Measurements from ENCODE around the gene DUSP2. TPM values are rescaled to one million over a fixed set of nuclear protein-coding genes. Genes with fewer than 3 reads are reported as not detected.

Gene DUSP2
- total RNA-seq, 1 experiment from 2014 or later, result 4.9 TPM

DNA sequence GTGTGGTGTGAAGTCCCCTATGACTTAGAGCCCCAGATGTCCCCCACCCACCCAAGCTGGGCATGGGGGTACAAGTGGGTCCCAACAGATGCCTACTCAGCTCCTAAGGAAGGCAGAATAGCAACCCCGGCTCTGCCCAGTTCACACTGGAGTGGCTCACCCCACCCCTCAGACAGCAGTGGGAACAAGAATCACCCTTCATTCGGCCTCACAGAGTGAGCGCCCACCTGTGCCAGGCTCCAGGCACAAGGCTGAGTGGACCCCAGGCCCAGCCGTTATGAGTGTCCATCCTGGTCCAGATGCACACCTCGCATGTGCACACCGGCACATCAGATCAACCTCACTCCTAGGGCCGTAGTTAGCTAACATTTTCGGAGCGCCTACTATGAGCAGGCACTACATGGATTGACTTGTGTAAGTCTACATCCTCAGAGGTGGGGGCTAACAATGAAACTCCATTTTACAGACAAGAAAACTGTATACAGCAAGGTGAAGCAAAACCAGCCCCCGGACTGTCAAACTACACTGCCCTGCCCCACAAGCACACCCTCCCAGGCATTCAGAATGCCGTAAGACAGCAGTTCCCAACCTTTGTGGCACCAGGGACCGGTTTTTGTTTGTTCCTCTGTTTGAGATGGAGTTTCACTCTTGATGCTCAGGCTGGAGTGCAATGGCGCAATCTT lies 4.2 kb downstream of the DUSP2 start:
- in situ Hi-C loops (cut with HindIII; ENCODE audit: low pct_unique_long_range_greater_than_20kb, low sequenced_read_pairs) (no loop called here), intact Hi-C loops (cut with micrococcal nuclease; ENCODE audit: unreplicated experiment) (no loop called here)
- ChIA-PET CTCF (interaction anchor here (1.1 kb wide), 1 partner anchor 33 kb away, joined by 5 read pairs; no protein-coding TSS in a partner anchor), POLR2A (interaction anchor here (0.6 kb wide), 1 partner anchor 119 kb away, joined by 3 read pairs; no protein-coding TSS in a partner anchor)
- Histone ChIP-seq H3K4me3 (ENCODE audit: low read depth in 2 of 2, low read length in 2 of 2) (no peak overlapping the region), H3K27ac (ENCODE audit: low read length) (no peak overlapping the region), H3K4me1 (ENCODE audit: control insufficient read depth, insufficient read depth, low read length) (peaks cover 6% of the 10 kb centered on the region), H3K27me3 (ENCODE audit: control insufficient read depth, insufficient read depth, low read length) (no peaks in the 10 kb centered on the region), H3K36me3 (ENCODE audit: control insufficient read depth, insufficient read depth, low read length) (no peaks in the 10 kb centered on the region), H3K9me3 (ENCODE audit: control insufficient read depth, insufficient read depth, low read depth, low read length) (no peaks in the 10 kb centered on the region)
- BruUV-seq (replicated peaks), result no TSS peak
- no peak for ATAC-seq
- DNase-seq (ENCODE audit: low read depth, low spot score), result no peak
- TF ChIP-seq TCF7L2 (IDR thresholded peaks at IDR 0.05; ENCODE audit: low read depth, low read length) (no peak), SIN3A (IDR thresholded peaks at IDR 0.05; ENCODE audit: borderline replicate concordance, insufficient read depth, low read depth, low read length) (no peak), POLR2AphosphoS5 (IDR thresholded peaks at IDR 0.05; ENCODE audit: low read depth, low read length) (no peak)
- TF ChIP-seq, protein P1, sequence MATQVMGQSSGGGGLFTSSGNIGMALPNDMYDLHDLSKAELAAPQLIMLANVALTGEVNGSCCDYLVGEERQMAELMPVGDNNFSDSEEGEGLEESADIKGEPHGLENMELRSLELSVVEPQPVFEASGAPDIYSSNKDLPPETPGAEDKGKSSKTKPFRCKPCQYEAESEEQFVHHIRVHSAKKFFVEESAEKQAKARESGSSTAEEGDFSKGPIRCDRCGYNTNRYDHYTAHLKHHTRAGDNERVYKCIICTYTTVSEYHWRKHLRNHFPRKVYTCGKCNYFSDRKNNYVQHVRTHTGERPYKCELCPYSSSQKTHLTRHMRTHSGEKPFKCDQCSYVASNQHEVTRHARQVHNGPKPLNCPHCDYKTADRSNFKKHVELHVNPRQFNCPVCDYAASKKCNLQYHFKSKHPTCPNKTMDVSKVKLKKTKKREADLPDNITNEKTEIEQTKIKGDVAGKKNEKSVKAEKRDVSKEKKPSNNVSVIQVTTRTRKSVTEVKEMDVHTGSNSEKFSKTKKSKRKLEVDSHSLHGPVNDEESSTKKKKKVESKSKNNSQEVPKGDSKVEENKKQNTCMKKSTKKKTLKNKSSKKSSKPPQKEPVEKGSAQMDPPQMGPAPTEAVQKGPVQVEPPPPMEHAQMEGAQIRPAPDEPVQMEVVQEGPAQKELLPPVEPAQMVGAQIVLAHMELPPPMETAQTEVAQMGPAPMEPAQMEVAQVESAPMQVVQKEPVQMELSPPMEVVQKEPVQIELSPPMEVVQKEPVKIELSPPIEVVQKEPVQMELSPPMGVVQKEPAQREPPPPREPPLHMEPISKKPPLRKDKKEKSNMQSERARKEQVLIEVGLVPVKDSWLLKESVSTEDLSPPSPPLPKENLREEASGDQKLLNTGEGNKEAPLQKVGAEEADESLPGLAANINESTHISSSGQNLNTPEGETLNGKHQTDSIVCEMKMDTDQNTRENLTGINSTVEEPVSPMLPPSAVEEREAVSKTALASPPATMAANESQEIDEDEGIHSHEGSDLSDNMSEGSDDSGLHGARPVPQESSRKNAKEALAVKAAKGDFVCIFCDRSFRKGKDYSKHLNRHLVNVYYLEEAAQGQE (IDR thresholded peaks at IDR 0.05; ENCODE audit: insufficient read depth in 1 of 2, low read depth in 2 of 2, low read length in 1 of 2), result no peak
- TF ChIP-seq, protein P2, sequence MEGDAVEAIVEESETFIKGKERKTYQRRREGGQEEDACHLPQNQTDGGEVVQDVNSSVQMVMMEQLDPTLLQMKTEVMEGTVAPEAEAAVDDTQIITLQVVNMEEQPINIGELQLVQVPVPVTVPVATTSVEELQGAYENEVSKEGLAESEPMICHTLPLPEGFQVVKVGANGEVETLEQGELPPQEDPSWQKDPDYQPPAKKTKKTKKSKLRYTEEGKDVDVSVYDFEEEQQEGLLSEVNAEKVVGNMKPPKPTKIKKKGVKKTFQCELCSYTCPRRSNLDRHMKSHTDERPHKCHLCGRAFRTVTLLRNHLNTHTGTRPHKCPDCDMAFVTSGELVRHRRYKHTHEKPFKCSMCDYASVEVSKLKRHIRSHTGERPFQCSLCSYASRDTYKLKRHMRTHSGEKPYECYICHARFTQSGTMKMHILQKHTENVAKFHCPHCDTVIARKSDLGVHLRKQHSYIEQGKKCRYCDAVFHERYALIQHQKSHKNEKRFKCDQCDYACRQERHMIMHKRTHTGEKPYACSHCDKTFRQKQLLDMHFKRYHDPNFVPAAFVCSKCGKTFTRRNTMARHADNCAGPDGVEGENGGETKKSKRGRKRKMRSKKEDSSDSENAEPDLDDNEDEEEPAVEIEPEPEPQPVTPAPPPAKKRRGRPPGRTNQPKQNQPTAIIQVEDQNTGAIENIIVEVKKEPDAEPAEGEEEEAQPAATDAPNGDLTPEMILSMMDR (IDR thresholded peaks at IDR 0.05), result no peak

DNA sequence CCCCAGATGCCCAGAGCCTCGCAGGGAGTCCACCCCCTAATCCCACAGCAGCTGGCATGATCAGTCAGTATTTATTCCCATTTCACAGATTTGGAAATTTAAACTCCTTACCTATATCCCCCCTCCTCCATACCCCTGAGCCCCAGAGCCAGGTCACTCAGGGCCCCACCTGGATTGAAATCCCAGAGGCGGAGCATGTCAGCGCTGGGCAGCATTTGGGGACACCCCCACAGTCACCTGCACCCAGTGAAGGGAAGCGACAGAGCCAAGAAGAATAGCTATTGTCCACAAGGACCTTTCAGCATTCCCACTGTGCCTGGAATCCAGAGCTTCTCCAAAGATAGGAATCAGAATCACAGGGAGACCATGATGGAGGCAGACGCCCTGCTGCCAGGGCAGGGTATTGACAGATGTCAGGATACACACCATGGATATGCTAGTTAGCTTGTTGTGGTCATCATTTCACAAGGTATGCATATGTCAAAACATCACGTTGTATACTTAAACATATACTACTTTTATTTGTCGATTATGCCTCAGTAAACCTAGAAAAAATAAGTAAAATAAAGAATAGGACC lies 6.0 kb downstream of the DUSP2 start:
- ChIA-PET CTCF (interaction anchor here (0.8 to 3.9 kb wide), 2 partner anchors 8 to 35 kb away, joined by 5 to 55 read pairs; no protein-coding TSS in a partner anchor), POLR2A (interaction anchor here (1.2 kb wide), 1 partner anchor 37 kb away, joined by 5 read pairs; no protein-coding TSS in a partner anchor)
- no peaks in the 10 kb centered on the region for H3K27me3 ChIP-seq (ENCODE audit: control insufficient read depth, insufficient read depth, low read length)
- no peak overlapping the region for H3K27ac ChIP-seq (ENCODE audit: low read length)
- TF ChIP-seq, protein P2 (IDR thresholded peaks at IDR 0.05), result no peak
- TF ChIP-seq SIN3A (IDR thresholded peaks at IDR 0.05; ENCODE audit: borderline replicate concordance, insufficient read depth, low read depth, low read length) (no peak), POLR2AphosphoS5 (IDR thresholded peaks at IDR 0.05; ENCODE audit: low read depth, low read length) (no peak), TCF7L2 (IDR thresholded peaks at IDR 0.05; ENCODE audit: low read depth, low read length) (no peak)
- TF ChIP-seq, protein P1 (IDR thresholded peaks at IDR 0.05; ENCODE audit: insufficient read depth in 1 of 2, low read depth in 2 of 2, low read length in 1 of 2), result no peak
- H3K4me3 ChIP-seq (ENCODE audit: low read depth in 2 of 2, low read length in 2 of 2), result no peak overlapping the region
- no peaks in the 10 kb centered on the region for H3K36me3 ChIP-seq (ENCODE audit: control insufficient read depth, insufficient read depth, low read length)
- no peaks in the 10 kb centered on the region for H3K4me1 ChIP-seq (ENCODE audit: control insufficient read depth, insufficient read depth, low read length)
- intact Hi-C loops (cut with micrococcal nuclease; ENCODE audit: unreplicated experiment) (no loop called here), in situ Hi-C loops (cut with HindIII; ENCODE audit: low pct_unique_long_range_greater_than_20kb, low sequenced_read_pairs) (no loop called here)
- DNase-seq (ENCODE audit: low read depth, low spot score) (no peak), ATAC-seq (no peak)
- no TSS peak for BruUV-seq (replicated peaks)
- no peaks in the 10 kb centered on the region for H3K9me3 ChIP-seq (ENCODE audit: control insufficient read depth, insufficient read depth, low read depth, low read length)

All from Panc1 (cell line).